Pancreas (tissue), 10 donors: ENCODE measurements around the gene BRI3. TPM values are rescaled to one million over a fixed set of nuclear protein-coding genes. Genes with fewer than 3 reads are reported as not detected.

Experiments
- ATAC-seq, 4 donors: fragments of 200-7000 bp; cut with Tn5 transposase; one replicate each; pipeline versions ENCODE4 v1.8.0 to v1.9.1; 2020; ENCODE audit warnings: mild to moderate bottlenecking in 4 of 4, moderate library complexity in 4 of 4
- DNase-seq, 6 donors: peaks; one replicate each; pipeline ENCODE4 v3.0.0-alpha.2; 2020
- FAIRE-seq: peaks from 2 replicates; lab custom pipeline; 2012; peaks lifted over from hg19 to GRCh38; lab: Jason Lieb, UNC
- H3K27ac ChIP-seq, 4 donors: fragments of 200-600 bp; sonication (generic); 1 replicate in 3 of 4; 2 replicates in 1 of 4; pipeline versions ENCODE4 v1.5.0 to v1.8.0; 2020
- H3K27me3 ChIP-seq, 4 donors: fragments of 200-600 bp; one replicate each; pipeline ENCODE4 v1.8.0; 2021
- H3K36me3 ChIP-seq, 3 donors: fragments of 200-600 bp; sonication (generic) in 1 of 3; one replicate each; pipeline versions ENCODE4 v1.5.0 to v1.8.0; 2020 to 2021
- H3K4me1 ChIP-seq, 3 donors: fragments of 200-600 bp; one replicate each; pipeline ENCODE4 v1.8.0; 2021
- H3K4me3 ChIP-seq, 4 donors: fragments of 200-600 bp; sonication (generic) in 2 of 4; one replicate each; pipeline versions ENCODE4 v1.5.0 to v1.8.0; 2020 to 2021
- H3K9me3 ChIP-seq, 4 donors: fragments of 200-600 bp; one replicate each; pipeline ENCODE4 v1.8.0; 2021
- WGBS, 2 donors: extraction: QIAGEN DNeasy Blood & Tissue Kit; methylation state at CpG; one replicate each; pipeline ENCODE4 v1.1.7; 2013; 5-methylcytosine and 5-hydroxymethylcytosine counted together
- intact Hi-C, 3 donors: fragments of 100-400 bp; cut with DNase I; formaldehyde crosslinking; loops; one replicate each; pipeline versions ENCODE4 v1.11.1 to v1.14.2; 2022
- polyA plus RNA-seq, 2 donors: library from polyadenylated mRNA; stranded (reverse); fragments of 200-250 nt; gene quantifications; one replicate each; pipeline ENCODE4 v1.2.3, GENCODE V29; 2013
- total RNA-seq, 6 donors: library from RNA; stranded (reverse); fragmentation: NEBNext Ultra II Directional in 4 of 6; extraction: Animal tissue kit (Norgen Biotek cat#: 25700) in 4 of 6; gene quantifications; one replicate each; pipeline versions ENCODE4 v1.2.1 to v1.2.4, GENCODE V29; 2021 to 2023
- TF ChIP-seq, protein P1 (sequence below), 4 donors: fragments of 200-600 bp; sonication (generic) in 3 of 4; IDR thresholded peaks; one replicate each; pipeline versions ENCODE4 v1.5.0 to v1.8.0; 2021; ENCODE audit warnings: antibody characterized with exemption in 4 of 4
- donor health status: healthy with polysubstance abuse.
- donor health status: DM: no; HTN: no; CAD: no; lungs with moderate emphysema.
- donor health status: DM: no; HTN: no; CAD: no.
- donor health status: control.
- donor health status: control.
- donor health status: Bipolar disorder and iron deficiency.
- donor health status: DM: yes; HTN: yes; CAD: no.
- donor health status: DM: no; HTN: no; CAD: no.
- donor health status: DM: no; HTN: no; CAD: no.
- donor health status: DM: yes; HTN: yes; CAD: no.

Gene BRI3
- total and polyA plus RNA-seq, 8 donors, result 88.0 to 122 (median 113) TPM

DNA sequence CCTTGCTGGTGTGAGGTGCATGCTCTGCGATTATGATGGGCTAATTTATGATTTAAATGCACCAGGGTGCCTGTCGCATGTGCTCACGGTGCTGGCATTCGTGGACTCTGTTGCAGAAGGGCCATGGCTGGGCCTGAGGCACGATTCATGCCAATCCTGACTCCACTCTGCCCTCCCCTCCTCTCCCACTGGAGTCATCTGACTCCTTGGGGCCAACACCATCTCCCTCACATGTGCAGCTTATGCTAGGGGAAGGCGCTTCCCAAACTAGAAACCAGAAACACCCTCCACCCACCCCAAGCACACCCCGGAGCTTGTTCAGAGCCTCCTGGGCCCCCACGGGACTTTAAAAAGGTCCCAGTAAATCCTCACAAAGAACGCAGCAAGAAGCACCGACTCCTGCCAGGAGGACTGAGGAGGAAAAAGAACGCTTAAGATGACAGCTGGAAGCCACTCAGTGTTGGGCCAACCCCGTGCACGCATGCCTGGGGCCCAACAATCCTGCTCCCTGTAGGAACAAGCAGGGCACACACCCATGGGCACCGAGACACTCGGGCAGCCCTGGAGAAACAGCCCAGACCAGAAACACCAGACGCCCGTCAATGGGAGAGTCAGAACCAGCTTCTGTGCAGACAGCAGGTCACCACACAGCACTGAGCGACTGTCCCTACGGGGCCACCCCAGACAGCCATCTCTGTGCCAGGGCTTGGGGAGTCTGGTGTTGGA, 14.1 kb downstream of the BRI3 start:
- 83 to 85% methylated on average over 19 of the region's 19 CpGs for WGBS, 2 donors
- H3K27ac ChIP-seq, result no peak overlapping the region
- no peaks in the 10 kb centered on the region for H3K27me3 ChIP-seq
- peaks cover 0 to 3% (median 0%) of the 10 kb centered on the region in 3 donors for H3K4me1 ChIP-seq
- intact Hi-C loops, result loop anchor here in 2 of 3 donors (5.0 to 10.0 kb wide), 2 partner anchors 109 to 112 kb away; partner anchors contain the start of gene BAIAP2L1 (in 1 of the 2)
- no peaks in the 10 kb centered on the region for H3K9me3 ChIP-seq
- DNase-seq (peak in 1 of 6 donors; percentile 49), ATAC-seq (no peak), FAIRE-seq (no peak)
- peaks cover 0 to 27% (median 13%) of the 10 kb centered on the region in 3 donors for H3K36me3 ChIP-seq
- TF ChIP-seq, protein P1, sequence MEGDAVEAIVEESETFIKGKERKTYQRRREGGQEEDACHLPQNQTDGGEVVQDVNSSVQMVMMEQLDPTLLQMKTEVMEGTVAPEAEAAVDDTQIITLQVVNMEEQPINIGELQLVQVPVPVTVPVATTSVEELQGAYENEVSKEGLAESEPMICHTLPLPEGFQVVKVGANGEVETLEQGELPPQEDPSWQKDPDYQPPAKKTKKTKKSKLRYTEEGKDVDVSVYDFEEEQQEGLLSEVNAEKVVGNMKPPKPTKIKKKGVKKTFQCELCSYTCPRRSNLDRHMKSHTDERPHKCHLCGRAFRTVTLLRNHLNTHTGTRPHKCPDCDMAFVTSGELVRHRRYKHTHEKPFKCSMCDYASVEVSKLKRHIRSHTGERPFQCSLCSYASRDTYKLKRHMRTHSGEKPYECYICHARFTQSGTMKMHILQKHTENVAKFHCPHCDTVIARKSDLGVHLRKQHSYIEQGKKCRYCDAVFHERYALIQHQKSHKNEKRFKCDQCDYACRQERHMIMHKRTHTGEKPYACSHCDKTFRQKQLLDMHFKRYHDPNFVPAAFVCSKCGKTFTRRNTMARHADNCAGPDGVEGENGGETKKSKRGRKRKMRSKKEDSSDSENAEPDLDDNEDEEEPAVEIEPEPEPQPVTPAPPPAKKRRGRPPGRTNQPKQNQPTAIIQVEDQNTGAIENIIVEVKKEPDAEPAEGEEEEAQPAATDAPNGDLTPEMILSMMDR (IDR thresholded peaks at IDR 0.05), result no peak
- H3K4me3 ChIP-seq, result no peak overlapping the region

DNA sequence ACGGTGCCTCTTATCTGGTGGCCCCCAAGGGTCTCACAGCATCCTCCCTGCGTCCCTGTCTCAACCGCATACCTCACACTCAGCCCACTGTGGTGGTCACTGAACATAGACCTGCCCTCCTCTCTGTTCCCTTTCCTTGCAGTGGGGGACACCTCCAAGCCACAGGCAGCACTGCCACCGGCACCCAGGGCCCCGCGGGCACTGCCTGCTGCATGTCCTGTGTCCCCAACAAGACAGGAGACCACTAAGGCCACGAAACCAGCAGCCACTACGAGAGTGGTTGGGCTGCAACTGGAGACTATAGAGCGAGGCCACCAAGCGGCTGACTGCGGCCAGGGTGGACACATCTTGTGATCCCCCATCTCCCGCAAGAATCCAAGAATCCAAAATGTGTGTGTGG, 15.3 kb downstream of the BRI3 start:
- FAIRE-seq (no peak), ATAC-seq (no peak), DNase-seq (peak in 1 of 6 donors; percentile 65)
- intact Hi-C loops, result loop anchor here in 2 of 3 donors (5.0 to 10.0 kb wide), 2 partner anchors 108 to 110 kb away; partner anchors contain the start of gene BAIAP2L1 (in 1 of the 2)
- H3K9me3 ChIP-seq, result no peaks in the 10 kb centered on the region
- H3K27ac ChIP-seq, result no peak overlapping the region
- no peak overlapping the region for H3K4me3 ChIP-seq
- TF ChIP-seq, protein P1 (IDR thresholded peaks at IDR 0.05), result no peak
- H3K4me1 ChIP-seq, result peaks cover 0 to 3% (median 0%) of the 10 kb centered on the region in 3 donors
- 82 to 86% methylated on average over 12 of the region's 12 CpGs for whole genome bisulfite sequencing, 2 donors
- H3K36me3 ChIP-seq, result peaks cover 0 to 25% (median 13%) of the 10 kb centered on the region in 3 donors
- H3K27me3 ChIP-seq, result no peaks in the 10 kb centered on the region

DNA sequence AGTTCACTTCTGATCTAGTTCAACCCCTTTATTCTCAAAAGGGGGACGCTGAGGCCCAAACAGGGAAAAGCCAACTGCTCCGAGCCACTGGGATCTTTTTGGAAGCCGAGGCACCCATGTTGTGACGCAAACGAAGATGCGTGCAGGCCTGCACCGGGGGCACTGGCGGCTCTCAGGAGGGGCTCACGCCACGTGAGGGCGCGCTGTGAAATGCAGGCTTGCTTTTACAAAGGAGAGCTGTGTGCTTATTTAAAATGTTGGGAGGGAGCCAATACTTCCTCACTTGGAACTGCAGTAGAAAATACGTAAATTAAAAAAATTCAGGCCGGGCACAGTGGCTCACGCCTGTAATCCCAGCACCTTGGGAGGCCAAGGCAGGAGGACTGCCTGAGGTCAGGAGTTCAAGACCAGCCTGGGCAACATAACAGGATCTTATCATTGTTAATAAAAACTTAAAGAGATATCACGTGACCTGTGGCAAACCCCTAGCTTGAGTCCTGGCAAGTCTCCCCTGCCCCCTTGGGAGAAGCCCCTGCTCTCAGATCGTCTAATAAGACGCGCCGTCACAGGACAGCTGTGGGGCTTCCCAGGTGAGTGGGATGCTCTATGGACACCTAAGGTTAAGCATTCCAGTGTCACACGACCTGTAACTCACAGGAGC, 16.3 kb downstream of the BRI3 start:
- 86 to 87% methylated on average over 21 of the region's 21 CpGs for WGBS, 2 donors
- H3K9me3 ChIP-seq, result no peaks in the 10 kb centered on the region
- no peak overlapping the region for H3K4me3 ChIP-seq
- intact Hi-C loops, result loop anchor here in 2 of 3 donors (5.0 to 10.0 kb wide), 2 partner anchors 107 to 110 kb away; partner anchors contain the start of gene BAIAP2L1 (in 1 of the 2)
- no peak for ATAC-seq
- no peaks in the 10 kb centered on the region for H3K27me3 ChIP-seq
- FAIRE-seq, result no peak
- TF ChIP-seq, protein P1 (IDR thresholded peaks at IDR 0.05), result no peak
- H3K36me3 ChIP-seq, result peaks cover 0 to 25% (median 10%) of the 10 kb centered on the region in 3 donors
- DNase-seq, result no peak
- H3K27ac ChIP-seq, result no peak overlapping the region
- H3K4me1 ChIP-seq, result peaks cover 0 to 3% (median 0%) of the 10 kb centered on the region in 3 donors

DNA sequence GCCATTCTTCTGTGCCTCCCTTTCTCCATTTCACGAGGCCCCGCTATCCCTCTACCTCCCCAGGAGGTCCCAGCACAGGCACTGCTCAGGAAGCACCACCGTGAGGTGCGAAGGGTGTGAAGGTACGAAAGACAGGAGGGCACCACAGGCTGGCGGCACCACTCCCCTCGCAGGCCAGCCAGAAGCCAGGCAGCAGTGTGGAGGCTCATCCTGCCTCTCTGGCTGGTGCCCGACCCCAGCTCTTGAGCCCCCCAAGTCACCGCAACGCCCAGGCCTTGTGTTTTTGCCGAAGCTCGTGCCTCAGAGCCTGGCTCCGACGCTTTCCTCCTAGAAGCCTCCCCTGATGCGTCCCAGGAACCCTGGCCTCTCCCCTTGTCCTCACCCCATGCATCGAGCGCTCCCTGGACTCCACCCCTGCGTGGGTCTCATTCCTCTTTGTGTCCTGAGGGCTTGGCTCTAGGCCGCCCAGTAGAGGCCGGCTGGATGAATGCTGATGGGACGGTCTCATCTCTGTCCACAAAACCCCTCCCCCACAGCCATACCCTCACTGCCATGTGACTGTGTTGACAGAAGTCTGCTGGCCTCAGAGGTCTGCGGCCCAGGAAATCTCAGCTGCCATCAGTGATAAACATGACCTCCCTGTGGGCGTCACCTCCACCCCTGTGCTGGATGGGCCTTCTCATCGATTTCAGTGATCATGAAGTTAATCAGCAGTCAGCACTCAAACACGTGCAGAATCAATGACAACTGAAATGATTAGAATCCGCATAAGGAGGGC, 19.3 kb downstream of the BRI3 start:
- ATAC-seq, result no peak

More for the DNA sequence above, 19.3 kb downstream of the BRI3 start:
- peaks cover 0 to 26% (median 0%) of the 10 kb centered on the region in 3 donors for H3K36me3 ChIP-seq
- no peak overlapping the region for H3K27ac ChIP-seq
- H3K4me3 ChIP-seq, result no peak overlapping the region
- no peaks in the 10 kb centered on the region for H3K27me3 ChIP-seq
- no peaks in the 10 kb centered on the region for H3K9me3 ChIP-seq
- H3K4me1 ChIP-seq, result no peaks in the 10 kb centered on the region
- WGBS, 2 donors, result 85 to 89% methylated on average over 26 of the region's 26 CpGs
- no peak for FAIRE-seq
- intact Hi-C loops, result no loop called here
- peak in 1 of 6 donors; percentile 41 for DNase-seq
- TF ChIP-seq, protein P1 (IDR thresholded peaks at IDR 0.05), result no peak
